Hair follicular keratinocyte (primary cell): ENCODE measurements around the gene SLFN13. TPM values are rescaled to one million over a fixed set of nuclear protein-coding genes. Genes with fewer than 3 reads are reported as not detected.

ENCODE experiments used
- total RNA-seq: library from RNA; depleted of rRNA; stranded (reverse); fragments of >200 nt; gene quantifications from 2 replicates; pipeline ENCODE4 v1.2.3, GENCODE V29; 2015

SLFN13 gene, protein sequence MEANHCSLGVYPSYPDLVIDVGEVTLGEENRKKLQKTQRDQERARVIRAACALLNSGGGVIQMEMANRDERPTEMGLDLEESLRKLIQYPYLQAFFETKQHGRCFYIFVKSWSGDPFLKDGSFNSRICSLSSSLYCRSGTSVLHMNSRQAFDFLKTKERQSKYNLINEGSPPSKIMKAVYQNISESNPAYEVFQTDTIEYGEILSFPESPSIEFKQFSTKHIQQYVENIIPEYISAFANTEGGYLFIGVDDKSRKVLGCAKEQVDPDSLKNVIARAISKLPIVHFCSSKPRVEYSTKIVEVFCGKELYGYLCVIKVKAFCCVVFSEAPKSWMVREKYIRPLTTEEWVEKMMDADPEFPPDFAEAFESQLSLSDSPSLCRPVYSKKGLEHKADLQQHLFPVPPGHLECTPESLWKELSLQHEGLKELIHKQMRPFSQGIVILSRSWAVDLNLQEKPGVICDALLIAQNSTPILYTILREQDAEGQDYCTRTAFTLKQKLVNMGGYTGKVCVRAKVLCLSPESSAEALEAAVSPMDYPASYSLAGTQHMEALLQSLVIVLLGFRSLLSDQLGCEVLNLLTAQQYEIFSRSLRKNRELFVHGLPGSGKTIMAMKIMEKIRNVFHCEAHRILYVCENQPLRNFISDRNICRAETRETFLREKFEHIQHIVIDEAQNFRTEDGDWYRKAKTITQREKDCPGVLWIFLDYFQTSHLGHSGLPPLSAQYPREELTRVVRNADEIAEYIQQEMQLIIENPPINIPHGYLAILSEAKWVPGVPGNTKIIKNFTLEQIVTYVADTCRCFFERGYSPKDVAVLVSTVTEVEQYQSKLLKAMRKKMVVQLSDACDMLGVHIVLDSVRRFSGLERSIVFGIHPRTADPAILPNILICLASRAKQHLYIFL
- total RNA-seq, result 2.7 and 4.6 TPM in 2 replicates

DNA sequence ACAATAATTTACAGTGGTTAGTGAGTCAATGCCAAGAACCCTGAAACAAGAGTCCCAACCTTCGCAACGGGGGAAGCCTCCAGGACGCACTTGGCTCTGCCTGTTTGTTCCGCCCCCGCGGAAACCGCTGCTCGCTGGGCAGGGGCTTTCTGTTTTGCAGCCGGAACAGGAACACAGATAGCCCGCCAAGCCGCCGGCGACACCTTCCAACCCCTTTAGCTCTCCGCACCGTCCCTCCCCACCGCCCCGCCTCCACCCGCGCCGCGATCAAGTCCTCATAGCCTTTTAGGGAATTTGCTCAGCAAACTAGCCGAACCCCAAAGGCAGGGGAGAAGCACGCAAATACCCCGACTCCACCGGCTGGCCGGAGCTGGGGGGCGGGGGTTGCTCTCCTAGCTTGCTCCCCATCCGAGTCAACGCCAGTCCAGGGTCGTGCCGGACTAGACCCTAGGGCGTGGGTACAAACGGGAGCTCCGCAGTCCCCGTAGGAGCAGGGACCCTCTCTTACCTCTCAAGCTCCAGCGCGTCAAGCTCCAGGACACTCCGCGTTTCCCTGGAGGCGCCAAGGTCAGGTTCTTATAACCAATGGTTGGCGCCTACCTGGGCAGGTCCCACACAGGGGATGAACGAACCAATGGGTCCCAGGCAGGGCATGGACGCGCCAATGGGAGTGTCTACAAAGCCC is at the start of gene SLFN13:
SLFN13 (minus strand) TSS at position 553 of the 685 bp plus-strand sequence. CDS start 3,086 bp downstream, outside the sequence.

GRCh38 chr17:35432176-35433074 is 16.1 kb downstream of the SLFN13 start, which contains the start of gene SLFN12:
Gene SLFN12 (minus strand): TSS chr17:35432500. CDS start chr17:35423028, 9,472 bp downstream.

Other genes with a start within 250 kb of the SLFN13 start
- gene SLFN5, start 205.7 kb downstream of the SLFN13 start, total RNA-seq, result 30.3 and 53.1 TPM in 2 replicates
- gene SLFN11, start 75.1 kb downstream of the SLFN13 start, total RNA-seq, result 0.16 and 2.0 TPM in 2 replicates
- gene SLFN12, start 16.3 kb downstream of the SLFN13 start, total RNA-seq, result 6.3 and 7.7 TPM in 2 replicates
- 0.08 TPM in 1 of 2 replicates, not detected in the other for gene SLFN12L, start 88.9 kb upstream of the SLFN13 start, total RNA-seq
- not detected in 2 replicates for gene SLFN14, start 112.1 kb upstream of the SLFN13 start, total RNA-seq
- 2.5 and 4.2 TPM in 2 replicates for gene PEX12, start 129.8 kb upstream of the SLFN13 start, total RNA-seq
- 83.3 and 116 TPM in 2 replicates for gene AP2B1, start 138.6 kb upstream of the SLFN13 start, total RNA-seq